A673 (cell line): ENCODE results near the gene GNPTAB. TPM values are rescaled to one million over a fixed set of nuclear protein-coding genes. Genes with fewer than 3 reads are reported as not detected.

ENCODE experiments used
- BruUV-seq: library from RNA; stranded (reverse); fragments of 400-500 nt; replicated peaks from 2 replicates; lab custom pipeline; 2021; lab: Mats Ljungman, UMichigan
- CTCF ChIA-PET: fragments of 300-600 bp; sonication (Branson Sonifier 250); formaldehyde crosslinking; loops from one replicate; lab custom pipeline; 2022; ENCODE audit warnings: antibody characterized with exemption; lab: Charles Lee
- POLR2A ChIA-PET: fragments of 300-600 bp; sonication (Branson Sonifier 250); formaldehyde crosslinking; loops from one replicate; lab custom pipeline; 2022; ENCODE audit warnings: antibody characterized with exemption; ENCODE audit not compliant: low non-redundant PET; lab: Charles Lee
- DNase-seq: peaks from one replicate; pipeline ENCODE4 v3.0.0-alpha.2; 2015; ENCODE audit warnings: low spot score
- H3K27ac ChIP-seq: fragments of 200-600 bp; sonication (generic); 2 replicates; pipeline ENCODE4 v1.5.1; 2016; ENCODE audit warnings: mixed run types, low read depth, mild to moderate bottlenecking, mixed read lengths, antibody characterized with exemption, low read length; ENCODE audit not compliant: poor library complexity, severe bottlenecking
- H3K27me3 ChIP-seq: fragments of 200-600 bp; sonication (generic); replicated peaks from 2 replicates; pipeline ENCODE4 v1.6.1; 2017; ENCODE audit warnings: mixed run types, low read depth, mild to moderate bottlenecking, mixed read lengths, antibody characterized with exemption, low read length; ENCODE audit not compliant: insufficient read depth, poor library complexity
- H3K36me3 ChIP-seq: fragments of 200-600 bp; sonication (generic); 2 replicates; pipeline ENCODE4 v1.6.1; 2016; ENCODE audit warnings: mixed run types, mild to moderate bottlenecking, mixed read lengths, antibody characterized with exemption, low read length; ENCODE audit not compliant: insufficient read depth, poor library complexity, severe bottlenecking
- H3K4me1 ChIP-seq: fragments of 200-600 bp; sonication (generic); 2 replicates; pipeline ENCODE4 v1.6.1; 2017; ENCODE audit warnings: mixed run types, mild to moderate bottlenecking, mixed read lengths, antibody characterized with exemption, low read length; ENCODE audit not compliant: insufficient read depth, poor library complexity, severe bottlenecking
- H3K4me3 ChIP-seq: fragments of 200-600 bp; sonication (generic); 2 replicates; pipeline ENCODE4 v1.5.1; 2016; ENCODE audit warnings: low read depth, mixed run types, mild to moderate bottlenecking, mixed read lengths, low read length; ENCODE audit not compliant: poor library complexity, severe bottlenecking
- H3K9me3 ChIP-seq: fragments of 200-600 bp; sonication (generic); 2 replicates; pipeline ENCODE4 v1.6.1; 2016; ENCODE audit warnings: mixed run types, low read depth, mild to moderate bottlenecking, mixed read lengths, antibody characterized with exemption, low read length; ENCODE audit not compliant: poor library complexity, severe bottlenecking
- EZH2 ChIP-seq: fragments of 200-600 bp; sonication (generic); IDR thresholded peaks from 2 replicates; pipeline ENCODE4 v1.6.1; 2017; ENCODE audit warnings: borderline replicate concordance, low read depth, mild to moderate bottlenecking, mixed read lengths, antibody characterized with exemption, low read length; ENCODE audit not compliant: poor library complexity, severe bottlenecking
- intact Hi-C: fragments of 100-400 bp; cut with micrococcal nuclease; formaldehyde crosslinking; loops from one replicate; pipeline ENCODE4 v1.10.0; 2022; ENCODE audit not compliant: unreplicated experiment
- total RNA-seq: library from RNA; stranded (reverse); gene quantifications from 2 replicates; pipeline ENCODE4 v1.2.3, GENCODE V29; 2021
- TF ChIP-seq, protein P1 (sequence below): fragments of 300-800, 200-600 bp; sonication (generic); conservative IDR thresholded peaks from 2 replicates; pipeline ENCODE4 v1.5.1; 2017; ENCODE audit warnings: low read depth, mild to moderate bottlenecking, antibody characterized with exemption, low read length, moderate library complexity, mixed read lengths

GNPTAB gene
- total RNA-seq, 1 experiment from 2014 or later: 19.9 TPM

DNA sequence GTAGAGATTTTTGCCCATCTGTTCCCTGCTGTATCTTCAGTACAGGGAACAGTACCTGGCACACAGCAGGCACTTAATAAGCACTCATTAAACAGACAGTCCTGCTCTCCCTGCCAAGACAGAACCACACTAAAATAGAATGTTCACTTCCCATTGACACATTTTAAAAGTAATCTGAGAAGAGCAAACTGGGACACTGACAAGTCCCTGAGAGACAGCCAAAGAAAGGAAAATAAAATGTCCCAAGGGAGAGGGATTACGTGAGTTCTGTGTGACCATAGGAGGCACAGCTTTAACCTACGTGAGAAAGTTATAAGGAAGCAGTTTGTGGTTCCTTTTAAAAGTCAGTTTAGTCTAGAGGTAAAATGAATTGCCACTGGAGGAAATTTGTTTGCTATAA lies 47.6 kb downstream of the GNPTAB start:
- Histone ChIP-seq H3K9me3 (no peaks in the 10 kb centered on the region), H3K4me3 (no peak overlapping the region), H3K4me1 (peaks cover 6% of the 10 kb centered on the region), H3K36me3 (no peaks in the 10 kb centered on the region), H3K27ac (no peak overlapping the region), H3K27me3 (no peaks in the 10 kb centered on the region)
- peak; percentile 80 for DNase-seq
- BruUV-seq: no TSS peak
- CTCF ChIA-PET: interaction anchor here (0.7 kb wide), 1 partner anchor 9 kb away, joined by 4 read pairs; no protein-coding TSS in a partner anchor
- POLR2A ChIA-PET: no interaction called here
- no peak for TF ChIP-seq EZH2
- TF ChIP-seq, protein P1, sequence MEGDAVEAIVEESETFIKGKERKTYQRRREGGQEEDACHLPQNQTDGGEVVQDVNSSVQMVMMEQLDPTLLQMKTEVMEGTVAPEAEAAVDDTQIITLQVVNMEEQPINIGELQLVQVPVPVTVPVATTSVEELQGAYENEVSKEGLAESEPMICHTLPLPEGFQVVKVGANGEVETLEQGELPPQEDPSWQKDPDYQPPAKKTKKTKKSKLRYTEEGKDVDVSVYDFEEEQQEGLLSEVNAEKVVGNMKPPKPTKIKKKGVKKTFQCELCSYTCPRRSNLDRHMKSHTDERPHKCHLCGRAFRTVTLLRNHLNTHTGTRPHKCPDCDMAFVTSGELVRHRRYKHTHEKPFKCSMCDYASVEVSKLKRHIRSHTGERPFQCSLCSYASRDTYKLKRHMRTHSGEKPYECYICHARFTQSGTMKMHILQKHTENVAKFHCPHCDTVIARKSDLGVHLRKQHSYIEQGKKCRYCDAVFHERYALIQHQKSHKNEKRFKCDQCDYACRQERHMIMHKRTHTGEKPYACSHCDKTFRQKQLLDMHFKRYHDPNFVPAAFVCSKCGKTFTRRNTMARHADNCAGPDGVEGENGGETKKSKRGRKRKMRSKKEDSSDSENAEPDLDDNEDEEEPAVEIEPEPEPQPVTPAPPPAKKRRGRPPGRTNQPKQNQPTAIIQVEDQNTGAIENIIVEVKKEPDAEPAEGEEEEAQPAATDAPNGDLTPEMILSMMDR: no peak
- intact Hi-C loops: no loop called here

DNA sequence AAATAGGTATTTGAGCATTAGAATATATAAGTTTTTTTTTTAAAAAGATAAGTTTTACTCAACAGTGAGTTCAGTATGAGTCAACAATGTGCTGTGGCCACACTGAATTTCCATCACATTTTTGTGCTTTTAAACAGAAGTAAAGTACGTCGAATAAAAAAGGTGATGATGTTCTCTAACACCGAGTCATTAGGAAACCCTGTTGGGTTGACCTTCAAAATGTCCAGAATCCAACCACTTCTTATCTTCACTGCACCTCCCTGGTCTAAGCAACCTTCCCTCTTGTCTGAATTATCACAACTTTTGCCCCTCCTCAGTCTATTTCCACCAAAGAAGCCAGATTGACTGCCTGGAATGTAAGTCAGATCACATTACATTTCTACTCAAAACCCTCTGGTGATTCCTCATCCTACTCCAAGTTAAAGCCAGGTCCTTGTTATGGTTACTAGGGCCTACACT lies 48.5 kb downstream of the GNPTAB start:
- no peak overlapping the region for H3K4me3 ChIP-seq
- no peak for DNase-seq
- intact Hi-C loops: no loop called here
- H3K36me3 ChIP-seq: no peaks in the 10 kb centered on the region
- no peaks in the 10 kb centered on the region for H3K9me3 ChIP-seq
- no peak overlapping the region for H3K27ac ChIP-seq
- no TSS peak for BruUV-seq
- ChIA-PET POLR2A (no interaction called here), CTCF (no interaction called here)
- H3K27me3 ChIP-seq: no peaks in the 10 kb centered on the region
- TF ChIP-seq, protein P1: no peak
- no peak for TF ChIP-seq EZH2
- H3K4me1 ChIP-seq: peaks cover 6% of the 10 kb centered on the region

DNA sequence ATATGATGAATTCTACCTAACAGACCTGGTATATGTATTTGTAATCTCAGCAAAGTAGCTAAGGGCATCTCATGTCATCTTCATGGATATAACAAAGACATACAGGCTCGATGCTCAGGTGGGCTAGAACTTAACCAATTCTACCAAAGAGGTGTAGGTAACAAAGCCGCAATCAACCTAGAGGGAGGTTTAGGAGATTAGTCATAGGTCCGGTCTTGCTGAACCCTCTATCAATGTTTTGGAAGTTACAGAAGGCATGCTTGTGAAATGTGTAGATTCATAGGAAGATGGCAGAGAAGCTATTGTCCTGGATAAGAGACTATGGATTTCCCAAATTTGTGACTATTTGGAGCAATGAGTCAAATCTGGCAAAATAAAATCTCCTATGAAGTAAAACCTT lies 48.9 kb downstream of the GNPTAB start:
- no peak for TF ChIP-seq EZH2
- TF ChIP-seq, protein P1: no peak
- DNase-seq: no peak
- CTCF ChIA-PET: no interaction called here
- Histone ChIP-seq H3K4me3 (no peak overlapping the region), H3K9me3 (no peaks in the 10 kb centered on the region), H3K27me3 (no peaks in the 10 kb centered on the region), H3K4me1 (peaks cover 6% of the 10 kb centered on the region), H3K36me3 (no peaks in the 10 kb centered on the region), H3K27ac (no peak overlapping the region)
- POLR2A ChIA-PET: no interaction called here
- intact Hi-C loops: no loop called here
- BruUV-seq: no TSS peak
